Cardiac fibroblast (primary cell): ENCODE results near the gene C1orf116.
A peak's percentile ranks its signal among the peaks of the same experiment; 100 is the strongest.

ENCODE experiments used
- DNase-seq, 2 donors: peaks; one replicate each; pipeline versions ENCODE4 v3.0.0 to v3.0.0-alpha.2; 2010; ENCODE audit warnings: low read depth in 2 of 2
- H3K4me3 ChIP-seq, 2 donors: replicated peaks in 1 of 2; 1 replicate in 1 of 2; 2 replicates in 1 of 2; pipeline ENCODE4 v1.5.1; 2011; ENCODE audit warnings: low read depth in 2 of 2, low read length in 2 of 2, mild to moderate bottlenecking in 2 of 2, moderate library complexity in 1 of 2
- CTCF ChIP-seq: IDR thresholded peaks from one replicate; pipeline ENCODE4 v1.5.1; 2011; ENCODE audit warnings: low read depth, mild to moderate bottlenecking, low read length, inconsistent platforms

Gene C1orf116

GRCh38 chr1:207036865-207037264 lies 4.3 kb upstream of the C1orf116 start:
- no peak for TF ChIP-seq CTCF
- H3K4me3 ChIP-seq = no peak overlapping the region
- DNase-seq = no peak

GRCh38 chr1:207035877-207036551 lies 3.5 kb upstream of the C1orf116 start:
- no peak for DNase-seq
- no peak for TF ChIP-seq CTCF
- H3K4me3 ChIP-seq = no peak overlapping the region

- DNase-seq = peak in 1 of 2 donors; percentile 68
- TF ChIP-seq CTCF = no peak
- H3K4me3 ChIP-seq = no peak overlapping the region
Observed at GRCh38 chr1:207034998-207035397, 2.4 kb upstream of the C1orf116 start.

- TF ChIP-seq CTCF = no peak
- no peak overlapping the region for H3K4me3 ChIP-seq
- DNase-seq = no peak
Observed at GRCh38 chr1:207034208-207034607, 1.7 kb upstream of the C1orf116 start.

GRCh38 chr1:207033302-207033701 lies 746 bp upstream of the C1orf116 start:
- TF ChIP-seq CTCF = no peak
- H3K4me3 ChIP-seq = no peak overlapping the region
- no peak for DNase-seq

- TF ChIP-seq CTCF = no peak
- no peak overlapping the region for H3K4me3 ChIP-seq
- DNase-seq = no peak
Observed at GRCh38 chr1:207031632-207032264, 808 bp downstream of the C1orf116 start.
